Measurements from ENCODE around the gene TRIOBP.

- TF ChIP-seq POLR2A (IDR thresholded peaks at IDR 0.05): no peak
- TF ChIP-seq, protein P1, sequence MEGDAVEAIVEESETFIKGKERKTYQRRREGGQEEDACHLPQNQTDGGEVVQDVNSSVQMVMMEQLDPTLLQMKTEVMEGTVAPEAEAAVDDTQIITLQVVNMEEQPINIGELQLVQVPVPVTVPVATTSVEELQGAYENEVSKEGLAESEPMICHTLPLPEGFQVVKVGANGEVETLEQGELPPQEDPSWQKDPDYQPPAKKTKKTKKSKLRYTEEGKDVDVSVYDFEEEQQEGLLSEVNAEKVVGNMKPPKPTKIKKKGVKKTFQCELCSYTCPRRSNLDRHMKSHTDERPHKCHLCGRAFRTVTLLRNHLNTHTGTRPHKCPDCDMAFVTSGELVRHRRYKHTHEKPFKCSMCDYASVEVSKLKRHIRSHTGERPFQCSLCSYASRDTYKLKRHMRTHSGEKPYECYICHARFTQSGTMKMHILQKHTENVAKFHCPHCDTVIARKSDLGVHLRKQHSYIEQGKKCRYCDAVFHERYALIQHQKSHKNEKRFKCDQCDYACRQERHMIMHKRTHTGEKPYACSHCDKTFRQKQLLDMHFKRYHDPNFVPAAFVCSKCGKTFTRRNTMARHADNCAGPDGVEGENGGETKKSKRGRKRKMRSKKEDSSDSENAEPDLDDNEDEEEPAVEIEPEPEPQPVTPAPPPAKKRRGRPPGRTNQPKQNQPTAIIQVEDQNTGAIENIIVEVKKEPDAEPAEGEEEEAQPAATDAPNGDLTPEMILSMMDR (IDR thresholded peaks at IDR 0.05): no peak
- peak; percentile 64 to 83 for TF ChIP-seq POLR2AphosphoS5 (IDR thresholded peaks at IDR 0.05; ENCODE audit: insufficient read depth in 1 of 2, low read depth in 1 of 2)
These were observed 80.4 kb downstream of the TRIOBP start for GRCh38 chr22:37777122-37777687.
